ENCODE results near the gene MAP7.

MAP7 gene

GRCh38 chr6:136587527-136587926 is 37.3 kb upstream of the MAP7 start:
- no peak for TF ChIP-seq CTCF (IDR thresholded peaks at IDR 0.05)

GRCh38 chr6:136586295-136586694 is 36.1 kb upstream of the MAP7 start:
- TF ChIP-seq CTCF (IDR thresholded peaks at IDR 0.05) = no peak

GRCh38 chr6:136582711-136583471 is 32.7 kb upstream of the MAP7 start:
- peak; percentile 68; the same call in 1 of the 2 replicates for TF ChIP-seq CTCF (IDR thresholded peaks at IDR 0.05)

GRCh38 chr6:136579800-136580199 is 29.6 kb upstream of the MAP7 start:
- TF ChIP-seq CTCF (IDR thresholded peaks at IDR 0.05) = no peak

- no peak for TF ChIP-seq CTCF (IDR thresholded peaks at IDR 0.05)
These were observed 26.6 kb upstream of the MAP7 start for GRCh38 chr6:136576821-136577220.

- TF ChIP-seq CTCF (IDR thresholded peaks at IDR 0.05) = no peak
These were observed 21.3 kb upstream of the MAP7 start for GRCh38 chr6:136571496-136571895.

GRCh38 chr6:136571065-136571464 is 20.8 kb upstream of the MAP7 start:
- TF ChIP-seq CTCF (IDR thresholded peaks at IDR 0.05) = no peak

GRCh38 chr6:136568129-136568528 is 17.9 kb upstream of the MAP7 start:
- no peak for TF ChIP-seq CTCF (IDR thresholded peaks at IDR 0.05)

Measured in LNCAP (cell line).